Peyer's patch (tissue), 4 donors: ENCODE results near the gene GADL1.

Experiments
- POLR2A ChIP-seq, 2 donors: fragments of 450-650 bp; IDR thresholded peaks; one replicate each; pipeline ENCODE4 v1.5.1; 2017; ENCODE audit warnings: antibody characterized with exemption in 2 of 2, mild to moderate bottlenecking in 2 of 2, moderate library complexity in 2 of 2
- TF ChIP-seq, protein P1 (sequence below), 6 experiments: fragments of 450-650 bp in 4 of 6; fragments of 200-600 bp in 2 of 6; sonication (generic) in 1 of 6; IDR thresholded peaks; one replicate each; pipeline ENCODE4 v1.5.1; 2017 to 2019; ENCODE audit warnings: antibody characterized with exemption in 6 of 6, mild to moderate bottlenecking in 3 of 6, moderate library complexity in 1 of 6

DNA sequence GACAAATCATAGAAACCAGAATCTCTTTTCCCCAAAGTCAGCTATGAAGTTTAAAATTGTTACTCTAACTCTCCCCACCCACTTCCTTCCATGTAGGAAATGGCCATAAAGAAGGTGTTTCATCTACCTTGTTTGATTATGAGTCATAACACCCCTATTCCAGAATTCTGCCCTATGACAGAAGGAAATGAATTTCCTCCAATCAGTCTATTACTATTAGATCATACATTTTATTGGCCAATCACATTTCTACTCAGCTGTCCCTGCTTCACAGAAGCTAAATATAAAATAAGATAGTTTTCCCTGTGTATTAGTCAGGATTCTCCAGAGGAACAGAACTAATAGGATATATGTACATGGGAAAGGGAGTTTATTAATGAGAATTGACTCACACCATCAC lies 186.0 kb downstream of the GADL1 start:
- no peak for TF ChIP-seq POLR2A (IDR thresholded peaks at IDR 0.05)
- TF ChIP-seq, protein P1, sequence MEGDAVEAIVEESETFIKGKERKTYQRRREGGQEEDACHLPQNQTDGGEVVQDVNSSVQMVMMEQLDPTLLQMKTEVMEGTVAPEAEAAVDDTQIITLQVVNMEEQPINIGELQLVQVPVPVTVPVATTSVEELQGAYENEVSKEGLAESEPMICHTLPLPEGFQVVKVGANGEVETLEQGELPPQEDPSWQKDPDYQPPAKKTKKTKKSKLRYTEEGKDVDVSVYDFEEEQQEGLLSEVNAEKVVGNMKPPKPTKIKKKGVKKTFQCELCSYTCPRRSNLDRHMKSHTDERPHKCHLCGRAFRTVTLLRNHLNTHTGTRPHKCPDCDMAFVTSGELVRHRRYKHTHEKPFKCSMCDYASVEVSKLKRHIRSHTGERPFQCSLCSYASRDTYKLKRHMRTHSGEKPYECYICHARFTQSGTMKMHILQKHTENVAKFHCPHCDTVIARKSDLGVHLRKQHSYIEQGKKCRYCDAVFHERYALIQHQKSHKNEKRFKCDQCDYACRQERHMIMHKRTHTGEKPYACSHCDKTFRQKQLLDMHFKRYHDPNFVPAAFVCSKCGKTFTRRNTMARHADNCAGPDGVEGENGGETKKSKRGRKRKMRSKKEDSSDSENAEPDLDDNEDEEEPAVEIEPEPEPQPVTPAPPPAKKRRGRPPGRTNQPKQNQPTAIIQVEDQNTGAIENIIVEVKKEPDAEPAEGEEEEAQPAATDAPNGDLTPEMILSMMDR (IDR thresholded peaks at IDR 0.05) = no peak
